Muscle layer of colon (tissue), 2 donors: ENCODE data around the gene ADARB2.

Experiments used
- H3K27ac ChIP-seq: one replicate; pipeline ENCODE4 v1.7.0; 2013; ENCODE audit warnings: low read depth, mild to moderate bottlenecking, low read length, moderate library complexity
- H3K27me3 ChIP-seq, 2 donors: one replicate each; pipeline ENCODE4 v1.7.0; 2013; ENCODE audit warnings: low read length in 2 of 2, mild to moderate bottlenecking in 2 of 2; ENCODE audit not compliant: insufficient read depth in 2 of 2, control insufficient read depth in 1 of 2
- H3K36me3 ChIP-seq: one replicate; pipeline ENCODE4 v1.7.0; 2013; ENCODE audit warnings: mild to moderate bottlenecking, low read length; ENCODE audit not compliant: insufficient read depth
- H3K4me1 ChIP-seq: one replicate; pipeline ENCODE4 v1.7.0; 2013; ENCODE audit warnings: mild to moderate bottlenecking, low read length; ENCODE audit not compliant: insufficient read depth
- H3K4me3 ChIP-seq, 2 donors: one replicate each; pipeline ENCODE4 v1.7.0; 2013; ENCODE audit warnings: low read length in 2 of 2, low read depth in 1 of 2, mild to moderate bottlenecking in 1 of 2, moderate library complexity in 1 of 2
- H3K9ac ChIP-seq: one replicate; pipeline ENCODE4 v1.7.0; 2013; ENCODE audit warnings: low read length
- H3K9me3 ChIP-seq: one replicate; pipeline ENCODE4 v1.7.0; 2013; ENCODE audit warnings: mild to moderate bottlenecking, low read length
- donor health status: abdominal sarcoma.
- donor health status: Adenocarcinoma of cecum.

The ADARB2 gene

GRCh38 chr10:1536341-1536740 is 201.0 kb downstream of the ADARB2 start:
- no peaks in the 10 kb centered on the region for H3K4me1 ChIP-seq
- no peak overlapping the region for H3K4me3 ChIP-seq
- H3K27me3 ChIP-seq: no peaks in the 10 kb centered on the region
- H3K9me3 ChIP-seq: no peaks in the 10 kb centered on the region
- H3K9ac ChIP-seq: no peak overlapping the region
- no peak overlapping the region for H3K27ac ChIP-seq
- H3K36me3 ChIP-seq: no peaks in the 10 kb centered on the region

DNA sequence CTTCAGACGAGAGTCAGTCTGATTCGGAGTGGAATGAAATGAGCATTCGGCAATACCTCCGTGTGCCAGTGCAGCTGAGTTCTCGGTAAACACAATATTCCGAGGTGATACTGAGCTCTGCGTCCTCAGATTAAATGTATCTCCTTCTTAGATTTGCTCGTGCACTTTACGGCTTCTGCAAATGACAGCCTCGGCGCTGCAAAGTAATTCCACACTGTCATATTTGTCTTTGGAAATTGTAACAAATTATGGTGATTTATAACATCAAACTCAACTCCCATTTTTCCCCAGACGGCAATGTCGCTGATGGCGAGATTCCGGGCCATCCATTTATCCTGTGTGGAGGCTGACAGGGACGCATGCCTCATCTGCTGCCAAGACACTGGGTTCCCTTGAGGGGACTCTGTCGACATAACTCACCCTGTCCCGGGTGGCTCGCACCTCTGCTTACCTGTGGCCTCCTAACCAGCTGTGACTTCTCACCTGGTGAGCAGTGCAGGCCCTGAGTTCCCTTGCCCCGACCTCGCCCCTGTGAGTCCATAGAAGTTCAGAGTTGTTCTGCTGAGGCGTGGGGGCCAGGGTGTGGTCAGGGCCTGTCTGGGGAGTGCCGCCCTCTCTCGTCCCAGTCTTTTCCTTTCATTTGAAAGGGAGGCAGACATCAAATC is 201.9 kb downstream of the ADARB2 start:
- Histone ChIP-seq H3K9ac (no peak overlapping the region), H3K27ac (no peak overlapping the region), H3K36me3 (no peaks in the 10 kb centered on the region), H3K27me3 (no peaks in the 10 kb centered on the region), H3K4me1 (no peaks in the 10 kb centered on the region), H3K9me3 (no peaks in the 10 kb centered on the region), H3K4me3 (no peak overlapping the region)

DNA sequence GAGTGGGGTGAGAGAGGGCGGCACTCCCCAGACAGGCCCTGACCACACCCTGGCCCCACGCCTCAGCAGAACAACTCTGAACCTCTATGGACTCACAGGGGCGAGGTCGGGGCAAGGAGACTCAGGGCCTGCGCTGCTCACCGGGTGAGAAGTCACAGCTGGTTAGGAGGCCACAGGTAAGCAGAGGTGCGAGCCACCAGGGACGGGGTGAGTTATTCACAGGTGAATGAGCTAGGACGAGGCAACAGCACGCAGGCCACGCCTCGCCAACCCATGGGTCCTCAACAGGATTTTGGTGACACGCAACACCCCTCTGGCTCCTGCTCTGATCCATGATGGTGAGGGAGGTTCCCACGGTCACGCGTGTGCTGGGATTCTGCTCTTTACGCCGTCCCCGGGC is 202.5 kb downstream of the ADARB2 start:
- Histone ChIP-seq H3K4me1 (no peaks in the 10 kb centered on the region), H3K9me3 (no peaks in the 10 kb centered on the region), H3K36me3 (no peaks in the 10 kb centered on the region), H3K27me3 (no peaks in the 10 kb centered on the region), H3K9ac (no peak overlapping the region), H3K27ac (no peak overlapping the region), H3K4me3 (no peak overlapping the region)

GRCh38 chr10:1532636-1533035 is 204.7 kb downstream of the ADARB2 start:
- Histone ChIP-seq H3K9me3 (no peaks in the 10 kb centered on the region), H3K36me3 (no peaks in the 10 kb centered on the region), H3K9ac (no peak overlapping the region), H3K4me3 (no peak overlapping the region), H3K27ac (no peak overlapping the region), H3K27me3 (no peaks in the 10 kb centered on the region), H3K4me1 (no peaks in the 10 kb centered on the region)

DNA sequence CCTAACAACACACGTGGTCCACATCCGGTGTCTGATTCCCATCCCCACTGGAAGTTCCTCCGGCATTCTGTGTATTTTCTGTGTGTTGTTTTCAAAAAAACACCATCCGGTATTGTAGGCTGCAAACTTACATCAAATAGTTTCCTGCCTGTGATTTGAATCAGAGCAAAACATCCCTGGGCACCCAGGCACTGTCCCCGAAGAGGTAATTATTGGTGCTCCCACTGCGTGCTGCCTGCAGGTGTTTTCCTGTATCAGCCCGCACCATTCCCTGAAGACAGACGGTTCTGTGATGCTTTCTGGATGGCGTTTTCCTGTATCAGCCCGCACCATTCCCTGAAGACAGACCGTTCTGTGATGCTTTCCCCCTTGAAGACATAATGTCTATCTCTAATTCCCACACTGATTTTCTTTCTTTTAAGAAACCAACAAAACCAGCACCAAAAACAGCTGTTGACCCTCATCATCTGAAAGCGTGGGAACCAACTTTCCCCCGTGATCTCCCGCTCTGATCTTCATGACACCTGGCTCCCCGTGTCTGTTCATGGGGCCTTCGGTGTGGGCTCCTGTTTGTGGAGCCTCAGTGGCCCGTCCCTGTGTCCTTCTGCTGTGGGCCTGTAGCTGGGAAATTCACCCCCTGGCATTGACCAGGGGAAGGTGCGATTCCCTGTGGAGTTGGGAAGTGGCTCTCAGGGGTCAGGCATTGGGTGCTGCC is 205.3 kb downstream of the ADARB2 start:
- H3K4me1 ChIP-seq: no peaks in the 10 kb centered on the region
- H3K9me3 ChIP-seq: no peaks in the 10 kb centered on the region
- no peaks in the 10 kb centered on the region for H3K36me3 ChIP-seq
- no peaks in the 10 kb centered on the region for H3K27me3 ChIP-seq
- H3K27ac ChIP-seq: no peak overlapping the region
- no peak overlapping the region for H3K4me3 ChIP-seq
- H3K9ac ChIP-seq: no peak overlapping the region

DNA sequence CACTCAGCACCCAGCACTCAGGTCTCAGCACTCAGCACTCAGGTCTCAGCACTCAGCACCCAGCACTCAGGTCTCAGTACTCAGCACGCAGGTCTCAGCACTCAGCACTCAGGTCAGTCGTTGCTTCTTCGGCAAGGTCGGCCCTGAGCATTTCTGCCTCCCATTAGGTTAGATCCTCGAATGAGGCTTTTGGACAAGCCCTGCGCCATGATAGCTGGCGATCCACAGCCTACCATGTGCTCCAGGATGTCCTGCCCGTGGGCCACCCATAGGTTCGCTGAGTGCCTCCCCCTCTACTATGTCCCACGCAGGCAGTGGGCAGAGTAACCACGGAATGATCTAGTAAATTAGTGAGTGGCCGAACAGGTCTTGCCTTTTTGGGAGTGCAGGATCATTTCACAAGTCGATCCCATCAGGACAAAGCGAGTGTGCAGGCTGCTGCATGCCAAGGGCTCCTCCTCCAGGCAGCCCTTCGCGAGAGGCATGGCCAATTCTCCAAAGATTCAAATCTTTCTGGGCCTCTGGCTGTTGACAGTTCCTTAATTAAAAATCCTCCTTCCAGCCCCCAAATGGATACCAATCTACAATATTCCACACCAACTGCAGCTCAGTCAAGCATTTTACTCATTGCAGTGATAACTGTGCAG is 206.3 kb downstream of the ADARB2 start:
- no peaks in the 10 kb centered on the region for H3K36me3 ChIP-seq
- no peak overlapping the region for H3K9ac ChIP-seq
- H3K27me3 ChIP-seq: no peaks in the 10 kb centered on the region
- no peaks in the 10 kb centered on the region for H3K9me3 ChIP-seq
- no peaks in the 10 kb centered on the region for H3K4me1 ChIP-seq
- H3K27ac ChIP-seq: no peak overlapping the region
- H3K4me3 ChIP-seq: no peak overlapping the region

- H3K36me3 ChIP-seq: no peaks in the 10 kb centered on the region
- H3K27ac ChIP-seq: no peak overlapping the region
- no peaks in the 10 kb centered on the region for H3K4me1 ChIP-seq
- H3K27me3 ChIP-seq: no peaks in the 10 kb centered on the region
- no peak overlapping the region for H3K4me3 ChIP-seq
- H3K9ac ChIP-seq: no peak overlapping the region
- no peaks in the 10 kb centered on the region for H3K9me3 ChIP-seq
These were observed 207.4 kb downstream of the ADARB2 start for GRCh38 chr10:1529806-1530413.

- Histone ChIP-seq H3K4me3 (no peak overlapping the region), H3K27me3 (no peaks in the 10 kb centered on the region), H3K36me3 (no peaks in the 10 kb centered on the region), H3K4me1 (no peaks in the 10 kb centered on the region), H3K27ac (no peak overlapping the region), H3K9ac (no peak overlapping the region), H3K9me3 (no peaks in the 10 kb centered on the region)
These were observed 209.4 kb downstream of the ADARB2 start for GRCh38 chr10:1527951-1528350.

DNA sequence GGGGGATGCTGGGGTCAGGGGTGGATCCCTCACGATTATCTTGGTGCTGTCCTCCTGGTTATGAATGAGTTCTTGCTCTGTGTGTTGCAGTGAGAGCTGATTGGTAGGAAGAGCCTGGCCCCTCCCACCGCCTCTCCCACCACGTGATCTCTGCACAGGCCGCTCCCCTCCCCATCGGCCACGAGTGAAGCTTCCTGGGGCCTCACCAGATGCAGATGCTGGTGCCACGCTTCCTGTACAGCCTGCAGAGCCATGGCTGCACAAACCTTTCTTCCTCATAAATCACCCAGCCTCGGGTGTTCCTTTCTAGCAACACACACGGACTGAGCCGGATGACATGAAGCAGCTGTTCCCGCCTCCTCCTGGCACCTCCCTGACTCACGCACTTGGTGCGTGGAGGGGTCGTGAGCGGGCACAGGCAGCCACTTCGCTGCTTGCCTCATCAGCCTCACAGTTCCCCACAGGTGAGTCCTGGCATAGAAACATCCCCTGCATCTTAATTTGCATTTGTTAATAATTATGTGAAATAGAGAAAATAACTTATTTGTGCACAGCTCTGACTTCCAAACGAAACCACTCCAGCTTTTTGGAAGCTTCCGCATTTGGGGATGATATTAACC is 210.8 kb downstream of the ADARB2 start:
- no peaks in the 10 kb centered on the region for H3K9me3 ChIP-seq
- H3K27me3 ChIP-seq: no peaks in the 10 kb centered on the region
- no peak overlapping the region for H3K9ac ChIP-seq
- H3K27ac ChIP-seq: no peak overlapping the region
- H3K4me1 ChIP-seq: no peaks in the 10 kb centered on the region
- no peak overlapping the region for H3K4me3 ChIP-seq
- H3K36me3 ChIP-seq: no peaks in the 10 kb centered on the region

- Histone ChIP-seq H3K9me3 (no peaks in the 10 kb centered on the region), H3K27me3 (no peaks in the 10 kb centered on the region), H3K9ac (no peak overlapping the region), H3K4me3 (no peak overlapping the region), H3K36me3 (no peaks in the 10 kb centered on the region), H3K27ac (no peak overlapping the region), H3K4me1 (no peaks in the 10 kb centered on the region)
These were observed 211.8 kb downstream of the ADARB2 start for GRCh38 chr10:1525354-1526162.

- no peak overlapping the region for H3K27ac ChIP-seq
- H3K4me3 ChIP-seq: no peak overlapping the region
- H3K27me3 ChIP-seq: no peaks in the 10 kb centered on the region
- no peaks in the 10 kb centered on the region for H3K9me3 ChIP-seq
- no peaks in the 10 kb centered on the region for H3K36me3 ChIP-seq
- H3K9ac ChIP-seq: no peak overlapping the region
- H3K4me1 ChIP-seq: no peaks in the 10 kb centered on the region
These were observed 212.8 kb downstream of the ADARB2 start for GRCh38 chr10:1524540-1524939.
